Aorta (tissue), 5 donors: Measurements from ENCODE around the gene POLQ. TPM values are rescaled to one million over a fixed set of nuclear protein-coding genes. Genes with fewer than 3 reads are reported as not detected.

Source experiments
- ATAC-seq: fragments of 200-7000 bp; cut with Tn5 transposase; one replicate; pipeline ENCODE4 v1.9.1; 2022; ENCODE audit warnings: moderate library complexity; ENCODE audit not compliant: low FRiP score
- DNase-seq, 2 donors: peaks; one replicate each; pipeline ENCODE4 v3.0.0-alpha.2; 2020
- H3K27ac ChIP-seq, 2 donors: one replicate each; pipeline ENCODE4 v1.5.1; 2013; ENCODE audit warnings: low read length in 2 of 2, mild to moderate bottlenecking in 2 of 2, moderate library complexity in 2 of 2, control low read depth in 1 of 2, inconsistent platforms in 1 of 2, low read depth in 1 of 2
- H3K27me3 ChIP-seq, 2 donors: one replicate each; pipeline ENCODE4 v1.6.1; 2013; ENCODE audit warnings: control low read depth in 1 of 2, low read length in 1 of 2, mild to moderate bottlenecking in 1 of 2, moderate library complexity in 1 of 2; ENCODE audit not compliant: insufficient read depth in 2 of 2, control insufficient read depth in 1 of 2
- H3K36me3 ChIP-seq, 2 donors: one replicate each; pipeline ENCODE4 v1.6.1; 2013; ENCODE audit warnings: control low read depth in 1 of 2, low read length in 1 of 2, mild to moderate bottlenecking in 1 of 2; ENCODE audit not compliant: insufficient read depth in 2 of 2, control insufficient read depth in 1 of 2
- H3K4me1 ChIP-seq, 2 donors: one replicate each; pipeline ENCODE4 v1.6.1; 2013; ENCODE audit warnings: low read length in 2 of 2, control low read depth in 1 of 2, mild to moderate bottlenecking in 1 of 2, moderate library complexity in 1 of 2; ENCODE audit not compliant: insufficient read depth in 2 of 2, control insufficient read depth in 1 of 2
- H3K4me3 ChIP-seq, 2 donors: one replicate each; pipeline ENCODE4 v1.5.1; 2013; ENCODE audit warnings: low read length in 2 of 2, control low read depth in 1 of 2, mild to moderate bottlenecking in 1 of 2
- H3K9me3 ChIP-seq: one replicate; pipeline ENCODE4 v1.6.1; 2013; ENCODE audit warnings: mild to moderate bottlenecking, low read length; ENCODE audit not compliant: control insufficient read depth
- WGBS, 2 donors: extraction: QIAGEN DNeasy Blood & Tissue Kit; methylation state at CpG; one replicate each; pipeline ENCODE4 v1.1.7; 2013; 5-methylcytosine and 5-hydroxymethylcytosine counted together
- intact Hi-C, 2 donors: fragments of 100-400 bp; cut with DNase I; formaldehyde crosslinking; loops; one replicate each; pipeline versions ENCODE4 v1.14.2 to v1.15.0; 2022
- polyA plus RNA-seq, 2 donors: library from polyadenylated mRNA; stranded (reverse); fragments of 200-250 nt; gene quantifications; one replicate each; pipeline ENCODE4 v1.2.3, GENCODE V29; 2013
- total RNA-seq, 2 donors: library from RNA; stranded (reverse); fragmentation: NEBNext Ultra II Directional; extraction: Animal tissue kit (Norgen Biotek cat#: 25700); gene quantifications; one replicate each; pipeline ENCODE4 v1.2.1, GENCODE V29; 2021
- donor health status: healthy with polysubstance abuse.
- donor health status: Bipolar disorder and iron deficiency.
- donor health status: DM: no; HTN: no; CAD: no.
- donor health status: DM: no; HTN: no; CAD: no.
- donor health status: DM: yes; HTN: yes; CAD: no.

POLQ gene
- total and polyA plus RNA-seq, 4 donors: 0.13 to 0.63 (median 0.23) TPM; not detected in 1

DNA sequence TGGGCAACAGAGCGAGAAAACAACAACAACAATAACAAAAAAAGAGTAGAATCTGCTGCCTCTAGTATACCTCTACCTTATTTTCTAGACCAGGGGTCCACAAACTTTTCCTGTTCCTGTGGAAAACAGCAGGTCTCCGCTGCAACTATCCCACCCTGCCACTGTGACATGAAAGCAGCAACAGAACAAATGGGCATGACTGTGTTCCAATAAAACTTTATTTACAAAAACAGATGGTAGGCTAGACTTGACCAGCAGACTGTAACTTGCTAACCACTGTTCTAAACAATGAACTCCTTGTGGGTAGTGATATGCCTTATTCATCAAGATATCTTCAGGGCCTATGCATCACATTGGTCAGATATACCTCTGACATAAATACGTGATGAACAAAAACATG is 25.3 kb downstream of the POLQ start:
- H3K36me3 ChIP-seq: no peaks in the 10 kb centered on the region
- intact Hi-C loops: no loop called here
- no peak overlapping the region for H3K4me3 ChIP-seq
- 97 to 98% methylated on average over 3 of the region's 3 CpGs for WGBS, 2 donors
- ATAC-seq (no peak), DNase-seq (no peak)
- no peaks in the 10 kb centered on the region for H3K9me3 ChIP-seq
- no peak overlapping the region for H3K27ac ChIP-seq
- H3K4me1 ChIP-seq: no peaks in the 10 kb centered on the region
- H3K27me3 ChIP-seq: no peaks in the 10 kb centered on the region

DNA sequence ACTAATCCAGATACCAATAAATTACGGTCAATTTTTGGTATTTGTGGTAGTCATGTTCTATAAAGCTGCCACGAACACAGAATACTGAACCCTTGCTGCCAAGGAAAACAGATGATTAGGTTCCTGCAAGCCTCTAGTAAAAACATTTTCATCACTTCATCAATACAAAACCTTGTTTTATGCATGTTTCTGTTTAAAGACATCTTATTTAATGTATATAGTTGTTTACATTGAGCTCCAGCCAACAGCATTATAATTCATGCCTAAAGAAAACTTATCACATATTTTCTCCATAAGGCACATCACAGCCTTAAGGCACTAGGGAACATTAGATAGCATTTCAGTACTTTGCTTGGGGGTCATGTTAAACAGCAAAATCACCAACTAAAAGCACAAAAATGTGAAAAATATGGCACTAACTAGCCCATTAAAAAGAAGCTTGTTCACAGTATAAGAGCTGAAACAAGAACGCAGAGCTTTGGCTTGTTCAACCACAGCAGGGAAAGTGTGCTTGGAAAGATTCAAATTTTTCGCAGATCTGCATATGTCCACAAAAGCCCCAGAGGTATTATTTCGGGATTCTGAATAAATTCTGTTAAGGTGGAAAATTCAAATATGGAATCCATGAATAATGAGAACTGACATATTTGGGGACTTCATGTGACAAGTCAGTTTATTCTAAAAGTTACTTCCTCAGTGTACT is 27.7 kb downstream of the POLQ start:
- Histone ChIP-seq H3K27ac (no peak overlapping the region), H3K4me3 (no peak overlapping the region), H3K4me1 (no peaks in the 10 kb centered on the region), H3K9me3 (peaks cover 2% of the 10 kb centered on the region), H3K36me3 (no peaks in the 10 kb centered on the region), H3K27me3 (no peaks in the 10 kb centered on the region)
- DNase-seq: no peak
- 26 to 38% methylated on average over 5 of the region's 5 CpGs for WGBS, 2 donors
- intact Hi-C loops: no loop called here
- no peak for ATAC-seq

DNA sequence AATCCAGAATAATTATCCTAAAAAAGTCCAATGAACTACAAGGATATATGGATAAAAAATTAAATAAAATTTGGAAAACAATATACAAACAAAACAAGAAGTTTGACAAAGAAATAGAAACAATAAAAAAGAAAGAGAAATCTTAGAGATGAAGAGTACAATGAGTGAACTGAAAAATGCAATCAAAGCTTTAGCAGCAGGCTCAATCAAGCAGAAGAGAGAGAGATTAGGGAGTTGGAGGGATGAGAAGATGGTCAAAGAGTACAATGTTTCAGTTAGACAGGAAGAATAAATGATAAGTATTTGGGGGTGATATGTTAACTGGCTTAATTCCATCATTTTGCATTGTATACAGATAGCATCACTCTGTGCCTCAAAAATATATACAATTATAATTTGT is 29.9 kb downstream of the POLQ start:
- Histone ChIP-seq H3K4me1 (no peaks in the 10 kb centered on the region), H3K27ac (no peak overlapping the region), H3K27me3 (no peaks in the 10 kb centered on the region), H3K4me3 (no peak overlapping the region), H3K9me3 (peaks cover 2% of the 10 kb centered on the region), H3K36me3 (no peaks in the 10 kb centered on the region)
- intact Hi-C loops: no loop called here
- DNase-seq (no peak), ATAC-seq (no peak)

DNA sequence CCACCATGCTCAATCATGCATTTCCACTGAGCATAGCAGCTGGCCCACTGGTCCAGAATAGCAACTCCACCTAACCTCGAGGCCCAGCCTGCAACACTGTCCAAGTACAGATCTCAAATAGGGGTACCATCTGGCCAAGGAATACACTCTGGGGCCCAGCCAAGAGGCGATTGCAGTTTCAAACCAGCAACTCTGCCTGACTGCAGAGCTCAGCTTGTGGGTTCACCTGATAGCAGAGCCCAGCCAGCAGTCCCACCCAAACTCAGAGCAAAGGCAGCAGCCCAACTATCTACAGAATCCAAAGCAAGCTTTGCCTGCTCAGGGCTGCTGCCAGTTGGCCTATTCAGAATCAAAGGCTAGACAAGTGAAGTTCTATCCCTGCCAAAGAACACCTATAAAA is 30.5 kb downstream of the POLQ start:
- intact Hi-C loops: no loop called here
- H3K27me3 ChIP-seq: no peaks in the 10 kb centered on the region
- H3K27ac ChIP-seq: no peak overlapping the region
- no peak overlapping the region for H3K4me3 ChIP-seq
- H3K9me3 ChIP-seq: peaks cover 2% of the 10 kb centered on the region
- no peaks in the 10 kb centered on the region for H3K4me1 ChIP-seq
- 45 to 59% methylated on average over 2 of the region's 2 CpGs for WGBS, 2 donors
- no peaks in the 10 kb centered on the region for H3K36me3 ChIP-seq
- ATAC-seq: no peak
- DNase-seq: no peak

DNA sequence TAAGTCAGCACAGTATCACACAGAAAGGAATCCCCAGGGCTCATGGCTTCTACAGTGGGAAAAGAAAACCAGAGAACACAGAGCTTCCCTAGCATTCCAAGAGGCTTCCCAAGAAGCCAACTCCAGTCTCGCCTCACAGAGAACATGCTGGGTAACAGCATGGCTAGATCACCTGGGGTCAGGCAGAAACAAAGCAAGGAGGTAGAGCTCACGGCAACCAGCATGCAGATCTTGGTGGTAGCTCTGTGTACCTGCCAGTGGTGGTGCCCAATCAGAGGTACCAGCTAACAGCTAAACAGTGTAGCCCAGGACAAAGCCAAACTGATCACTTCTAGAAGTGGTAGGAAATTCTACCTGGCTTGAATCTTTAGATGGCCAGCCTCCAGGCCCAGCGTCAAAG is 31.3 kb downstream of the POLQ start:
- Histone ChIP-seq H3K27me3 (no peaks in the 10 kb centered on the region), H3K36me3 (no peaks in the 10 kb centered on the region), H3K9me3 (peaks cover 2% of the 10 kb centered on the region), H3K27ac (no peak overlapping the region), H3K4me1 (no peaks in the 10 kb centered on the region), H3K4me3 (no peak overlapping the region)
- DNase-seq: no peak
- no peak for ATAC-seq
- intact Hi-C loops: no loop called here
- 94 to 95% methylated on average over 3 of the region's 3 CpGs for WGBS, 2 donors

DNA sequence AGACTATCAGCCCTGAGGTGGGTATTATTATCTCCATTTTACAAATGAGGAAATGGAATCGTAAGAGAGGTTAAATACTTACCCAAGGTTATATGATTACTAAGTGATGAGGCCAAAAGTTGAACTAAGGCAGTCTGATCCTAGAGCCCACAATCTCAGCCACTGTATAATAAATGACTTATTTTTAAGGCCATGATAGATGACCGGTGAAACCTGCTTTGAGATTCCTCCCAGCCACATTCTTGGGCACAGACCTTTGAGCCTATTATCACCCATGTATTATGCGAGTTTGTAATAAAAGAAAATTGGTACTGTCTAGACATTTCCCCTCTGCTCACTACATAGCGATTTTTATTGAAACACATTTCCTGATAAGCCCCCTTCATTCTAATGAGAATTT is 37.4 kb downstream of the POLQ start:
- no peaks in the 10 kb centered on the region for H3K27me3 ChIP-seq
- H3K9me3 ChIP-seq: no peaks in the 10 kb centered on the region
- DNase-seq (no peak), ATAC-seq (no peak)
- no peaks in the 10 kb centered on the region for H3K4me1 ChIP-seq
- H3K4me3 ChIP-seq: no peak overlapping the region
- intact Hi-C loops: no loop called here
- 89 to 92% methylated on average over 4 of the region's 4 CpGs for WGBS, 2 donors
- H3K36me3 ChIP-seq: no peaks in the 10 kb centered on the region
- no peak overlapping the region for H3K27ac ChIP-seq

DNA sequence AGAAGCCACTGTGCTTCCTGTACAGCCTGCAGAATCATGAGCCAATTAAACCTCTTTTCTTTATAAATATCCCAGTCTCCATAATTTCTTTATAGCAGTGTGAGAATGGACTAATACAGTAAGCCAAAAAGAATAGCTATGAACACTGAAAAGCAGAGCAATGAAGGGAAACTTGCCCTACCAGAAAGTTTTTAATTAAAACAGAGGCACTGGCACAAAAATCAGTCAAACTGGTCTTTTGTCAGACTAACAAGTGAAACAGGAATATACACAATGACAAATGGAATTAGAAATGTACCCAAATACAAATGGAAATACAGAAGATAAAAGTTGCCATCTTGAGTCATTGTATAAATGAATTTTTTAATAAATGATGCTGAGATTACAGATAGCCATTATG is 40.5 kb downstream of the POLQ start:
- Histone ChIP-seq H3K27ac (no peak overlapping the region), H3K4me3 (no peak overlapping the region), H3K9me3 (no peaks in the 10 kb centered on the region), H3K27me3 (no peaks in the 10 kb centered on the region), H3K36me3 (no peaks in the 10 kb centered on the region), H3K4me1 (no peaks in the 10 kb centered on the region)
- intact Hi-C loops: no loop called here
- ATAC-seq (no peak), DNase-seq (no peak)

DNA sequence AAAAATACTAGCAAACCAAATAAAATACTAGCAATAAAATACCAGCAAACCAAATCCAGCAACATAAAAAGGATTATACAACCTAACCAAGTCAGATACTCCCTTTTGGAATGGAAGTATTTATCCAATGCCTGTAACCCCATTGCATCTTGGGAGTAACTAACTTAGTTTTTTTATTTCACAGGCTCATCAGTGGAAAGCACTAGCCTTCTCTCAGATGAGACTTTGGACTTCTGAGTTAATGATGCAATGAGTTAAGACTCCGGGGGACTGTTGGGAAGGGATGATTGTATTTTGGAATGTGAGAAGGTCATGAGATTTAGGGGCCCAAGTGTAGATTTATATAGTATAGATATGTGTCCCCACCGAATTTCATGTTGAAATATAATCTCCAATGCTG is 41.2 kb downstream of the POLQ start:
- intact Hi-C loops: no loop called here
- 91 to 92% methylated on average over 2 of the region's 2 CpGs for WGBS, 2 donors
- no peaks in the 10 kb centered on the region for H3K36me3 ChIP-seq
- ATAC-seq (no peak), DNase-seq (no peak)
- no peaks in the 10 kb centered on the region for H3K4me1 ChIP-seq
- no peak overlapping the region for H3K4me3 ChIP-seq
- no peak overlapping the region for H3K27ac ChIP-seq
- H3K27me3 ChIP-seq: no peaks in the 10 kb centered on the region
- no peaks in the 10 kb centered on the region for H3K9me3 ChIP-seq

DNA sequence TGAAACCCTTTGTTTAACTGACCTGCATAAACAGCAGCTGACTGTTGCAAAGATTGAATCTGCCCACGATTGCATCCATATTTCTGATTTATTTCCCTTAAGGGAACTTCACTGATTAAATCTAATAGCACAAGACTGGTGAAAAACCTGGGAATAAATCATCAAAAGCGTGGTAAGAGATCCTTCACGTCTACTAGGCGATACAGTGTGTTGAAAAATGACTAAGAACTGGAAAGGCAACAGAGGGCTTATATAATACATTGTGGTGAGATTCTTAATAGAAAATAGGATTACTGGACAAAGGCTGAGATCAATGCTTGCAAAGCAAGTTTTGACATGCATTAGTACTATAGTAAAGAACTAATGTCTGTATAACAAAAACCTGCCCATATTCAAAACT is 49.0 kb downstream of the POLQ start:
- Histone ChIP-seq H3K27me3 (no peaks in the 10 kb centered on the region), H3K4me3 (no peak overlapping the region), H3K4me1 (no peaks in the 10 kb centered on the region), H3K9me3 (no peaks in the 10 kb centered on the region), H3K27ac (no peak overlapping the region), H3K36me3 (no peaks in the 10 kb centered on the region)
- ATAC-seq (no peak), DNase-seq (no peak)
- WGBS, 2 donors: 67 to 76% methylated on average over 4 of the region's 4 CpGs
- intact Hi-C loops: no loop called here
